Erythroblast (primary cell): ENCODE results near the gene TEDC1.

Source experiments
- GATA1 ChIP-seq: IDR thresholded peaks from 2 replicates; pipeline ENCODE4 v1.6.1; 2011; ENCODE audit warnings: low read depth, mild to moderate bottlenecking, control low read depth, low read length, moderate library complexity
- POLR2A ChIP-seq: IDR thresholded peaks from 2 replicates; pipeline ENCODE4 v1.6.1; 2011; ENCODE audit warnings: mild to moderate bottlenecking, low read length

- TF ChIP-seq POLR2A (no peak), GATA1 (no peak)
These were observed 8.4 kb downstream of the TEDC1 start for GRCh38 chr14:105499256-105500035.
